Fibroblast of the aortic adventitia (primary cell): ENCODE measurements around the gene KLHL26. TPM values are rescaled to one million over a fixed set of nuclear protein-coding genes. Genes with fewer than 3 reads are reported as not detected.
A peak's percentile ranks its signal among the peaks of the same experiment; 100 is the strongest.

Source experiments
- DNase-seq: peaks from one replicate; pipeline ENCODE4 v3.0.0-alpha.2; 2010; ENCODE audit warnings: low read depth
- H3K4me3 ChIP-seq: 2 replicates; pipeline ENCODE4 v1.5.1; 2011; ENCODE audit warnings: low read depth, mild to moderate bottlenecking, control low read depth, low read length, moderate library complexity
- total RNA-seq: library from RNA; depleted of rRNA; stranded (reverse); fragments of >200 nt; gene quantifications from 2 replicates; pipeline ENCODE4 v1.2.3, GENCODE V29; 2012; ENCODE audit warnings: low replicate concordance
- TF ChIP-seq, protein P1 (sequence below): IDR thresholded peaks from 2 replicates; pipeline ENCODE4 v1.5.1; 2011; ENCODE audit warnings: mild to moderate bottlenecking, low read length, control low read depth, inconsistent platforms; ENCODE audit not compliant: insufficient read depth

KLHL26 gene
- total RNA-seq, 1 donor, result 3.9 TPM

DNA sequence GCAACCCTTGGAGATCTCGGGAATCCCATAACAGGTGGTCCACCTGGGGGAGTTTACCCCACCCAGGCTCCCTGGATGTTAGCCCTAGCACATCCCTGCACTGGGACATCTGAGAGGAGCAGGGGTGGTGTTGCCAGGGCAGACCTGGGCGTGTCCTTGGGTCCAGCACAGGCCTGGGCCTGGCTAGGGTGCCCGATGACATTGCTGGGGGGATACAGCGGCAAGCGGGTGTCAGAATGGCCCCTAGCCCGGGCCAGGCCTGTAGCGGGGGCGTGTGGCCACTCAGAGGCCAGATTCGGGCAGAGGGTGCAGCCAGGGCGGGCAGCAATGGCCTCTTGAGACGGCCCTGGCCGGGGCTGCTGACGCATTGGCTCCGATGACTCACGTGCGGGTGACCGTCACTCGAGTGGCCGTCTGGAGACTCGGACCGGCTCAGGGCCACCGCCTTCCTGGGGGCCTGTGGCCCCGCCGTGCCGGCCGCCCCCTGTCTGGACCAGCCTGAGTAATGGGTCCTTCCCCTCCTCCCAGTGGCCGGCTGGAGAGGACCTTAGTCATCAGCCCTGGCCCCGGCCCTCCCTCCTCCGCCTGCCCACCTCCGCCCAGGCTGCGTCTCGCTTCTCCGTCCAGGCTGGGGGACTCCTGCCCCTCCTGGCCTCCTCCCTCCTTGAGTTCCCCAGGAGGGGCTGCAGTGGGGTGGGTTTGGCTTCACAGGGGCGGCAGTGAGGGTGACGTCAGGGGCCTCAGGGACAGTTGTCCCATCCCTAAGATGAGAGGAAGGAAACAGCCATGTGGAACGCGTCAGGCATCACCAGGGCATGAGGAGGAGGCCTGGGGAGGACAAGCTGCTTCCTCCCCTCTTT is 23.5 kb downstream of the KLHL26 start:
- peak; percentile 45 for DNase-seq
- TF ChIP-seq, protein P1, sequence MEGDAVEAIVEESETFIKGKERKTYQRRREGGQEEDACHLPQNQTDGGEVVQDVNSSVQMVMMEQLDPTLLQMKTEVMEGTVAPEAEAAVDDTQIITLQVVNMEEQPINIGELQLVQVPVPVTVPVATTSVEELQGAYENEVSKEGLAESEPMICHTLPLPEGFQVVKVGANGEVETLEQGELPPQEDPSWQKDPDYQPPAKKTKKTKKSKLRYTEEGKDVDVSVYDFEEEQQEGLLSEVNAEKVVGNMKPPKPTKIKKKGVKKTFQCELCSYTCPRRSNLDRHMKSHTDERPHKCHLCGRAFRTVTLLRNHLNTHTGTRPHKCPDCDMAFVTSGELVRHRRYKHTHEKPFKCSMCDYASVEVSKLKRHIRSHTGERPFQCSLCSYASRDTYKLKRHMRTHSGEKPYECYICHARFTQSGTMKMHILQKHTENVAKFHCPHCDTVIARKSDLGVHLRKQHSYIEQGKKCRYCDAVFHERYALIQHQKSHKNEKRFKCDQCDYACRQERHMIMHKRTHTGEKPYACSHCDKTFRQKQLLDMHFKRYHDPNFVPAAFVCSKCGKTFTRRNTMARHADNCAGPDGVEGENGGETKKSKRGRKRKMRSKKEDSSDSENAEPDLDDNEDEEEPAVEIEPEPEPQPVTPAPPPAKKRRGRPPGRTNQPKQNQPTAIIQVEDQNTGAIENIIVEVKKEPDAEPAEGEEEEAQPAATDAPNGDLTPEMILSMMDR, result no peak

DNA sequence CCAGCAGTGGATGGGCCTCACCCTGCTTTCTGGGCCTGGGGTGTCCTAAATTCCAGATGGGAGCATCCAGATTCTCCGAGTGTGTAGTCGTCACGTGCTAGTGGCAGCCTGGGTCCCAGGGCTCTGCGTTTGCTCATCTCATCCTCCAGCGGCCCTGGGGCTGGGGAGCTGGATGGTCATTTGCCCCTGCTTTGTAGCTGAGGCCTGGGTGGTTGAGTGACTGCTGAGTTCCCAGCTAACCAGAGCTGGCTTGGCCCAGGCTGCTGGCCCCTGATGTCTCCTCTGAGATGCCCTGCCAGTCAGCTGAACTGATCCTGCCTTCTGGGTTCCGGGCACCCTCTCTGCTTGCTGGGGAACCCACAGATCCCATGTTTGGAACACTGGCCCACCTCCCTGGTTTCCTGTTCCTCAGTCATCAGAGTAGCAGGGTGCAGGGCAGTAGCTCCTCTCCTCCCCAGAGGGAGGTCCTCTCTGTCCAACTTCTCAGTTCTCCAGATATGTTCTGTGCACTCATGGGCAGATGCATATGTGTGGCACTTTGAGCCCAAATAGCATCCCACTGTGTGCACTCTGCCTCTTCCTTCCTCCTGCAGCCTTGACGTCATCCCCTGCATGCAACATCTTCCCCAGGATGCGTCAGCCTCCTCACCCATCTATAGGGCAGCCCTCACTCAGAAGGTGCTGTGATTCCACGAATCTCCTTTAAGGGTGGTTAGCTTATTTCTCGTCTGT is 24.3 kb downstream of the KLHL26 start:
- no peak for DNase-seq
- TF ChIP-seq, protein P1, result no peak

More for the DNA sequence above, 23.5 kb downstream of the KLHL26 start:
- H3K4me3 ChIP-seq, result no peak overlapping the region

DNA sequence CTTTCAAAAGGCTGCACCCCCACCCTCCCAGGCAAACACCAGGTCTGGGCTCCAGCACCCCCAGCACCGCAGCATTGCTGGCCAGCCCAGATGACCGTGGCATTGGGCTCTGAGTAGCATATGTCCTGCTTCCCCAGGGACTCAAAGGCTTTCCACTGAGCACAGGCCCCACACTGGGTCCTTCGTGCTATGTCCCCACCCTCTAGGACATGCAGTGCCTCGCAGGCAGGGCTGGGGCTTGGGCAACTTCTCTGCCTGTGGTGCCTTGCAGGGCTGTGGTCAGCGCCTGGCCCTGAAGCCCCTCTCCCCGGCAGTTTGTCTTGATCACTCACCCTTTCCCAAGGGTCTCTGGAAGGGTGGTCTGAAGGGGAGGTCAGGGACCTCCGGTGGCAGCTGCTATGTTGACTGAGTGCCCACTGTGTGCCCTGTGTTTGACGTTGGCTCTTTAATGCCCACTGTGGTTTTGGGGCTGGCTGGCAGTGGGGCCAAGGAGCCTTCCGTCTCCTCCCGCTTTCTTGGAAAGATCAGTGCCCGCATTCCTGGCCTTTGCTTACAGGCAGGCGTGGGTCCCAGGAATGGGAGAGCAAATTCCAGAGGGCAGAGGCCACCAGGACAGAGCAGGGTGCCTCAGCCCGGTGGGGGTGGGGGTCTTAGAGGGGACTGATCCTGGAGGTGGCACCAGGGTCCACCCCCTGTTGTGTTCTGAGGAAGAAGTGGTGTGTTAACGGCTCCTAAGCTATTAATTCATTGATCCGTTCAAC is 26.3 kb downstream of the KLHL26 start:
- no peak for DNase-seq
- TF ChIP-seq, protein P1, result no peak
- H3K4me3 ChIP-seq, result no peak overlapping the region

More for the DNA sequence above, 24.3 kb downstream of the KLHL26 start:
- no peak overlapping the region for H3K4me3 ChIP-seq

DNA sequence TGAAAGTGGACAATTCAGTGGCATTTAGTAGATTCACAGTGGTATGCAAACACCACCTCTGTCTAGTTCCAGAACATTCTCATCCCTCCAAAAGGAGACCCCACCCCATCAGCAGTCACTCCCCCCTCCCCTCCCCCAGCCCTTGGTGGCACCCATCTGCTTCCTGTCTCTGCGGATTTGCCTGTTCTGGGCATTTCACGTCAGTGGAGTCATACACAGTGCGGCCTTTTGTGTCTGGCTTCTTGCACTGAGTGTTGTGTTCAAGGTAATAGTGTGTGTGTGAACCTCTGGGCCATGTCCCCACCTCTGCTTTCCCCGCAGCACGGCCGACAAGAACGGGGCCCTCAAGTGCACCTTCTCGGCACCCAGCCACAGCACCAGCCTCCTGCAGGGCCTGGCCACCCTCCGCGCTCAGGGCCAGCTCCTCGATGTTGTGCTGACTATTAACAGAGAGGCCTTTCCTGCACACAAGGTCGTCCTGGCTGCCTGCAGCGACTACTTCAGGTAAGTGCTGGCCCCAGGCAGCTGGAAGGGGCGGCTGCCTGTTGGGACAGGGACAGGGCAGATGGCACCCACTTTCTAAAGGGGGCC is 27.2 kb downstream of the KLHL26 start:
- H3K4me3 ChIP-seq, result no peak overlapping the region
- no peak for DNase-seq
- TF ChIP-seq, protein P1, result no peak

DNA sequence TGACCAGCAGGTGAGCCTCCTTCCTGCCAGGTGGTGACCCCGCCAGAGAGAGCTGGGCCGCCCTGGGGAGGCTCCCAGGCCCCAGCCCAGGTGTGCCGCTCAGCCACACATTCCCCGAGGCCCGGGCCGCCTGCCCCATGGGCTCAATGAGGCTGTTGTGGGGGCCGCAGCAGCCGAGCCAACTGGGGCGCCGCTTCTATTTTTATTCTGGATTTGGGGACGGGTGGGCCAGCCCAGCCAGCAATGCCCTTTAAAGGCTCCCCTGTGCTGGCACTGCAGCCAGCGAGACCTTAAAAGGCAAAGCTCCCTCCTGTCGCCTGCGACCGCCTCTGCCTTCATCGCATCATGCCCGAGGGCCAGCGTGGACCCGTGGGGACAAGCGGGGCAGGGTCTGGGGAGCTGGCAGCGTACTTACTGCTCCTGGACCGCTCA is 29.0 kb downstream of the KLHL26 start:
- TF ChIP-seq, protein P1, result no peak

DNA sequence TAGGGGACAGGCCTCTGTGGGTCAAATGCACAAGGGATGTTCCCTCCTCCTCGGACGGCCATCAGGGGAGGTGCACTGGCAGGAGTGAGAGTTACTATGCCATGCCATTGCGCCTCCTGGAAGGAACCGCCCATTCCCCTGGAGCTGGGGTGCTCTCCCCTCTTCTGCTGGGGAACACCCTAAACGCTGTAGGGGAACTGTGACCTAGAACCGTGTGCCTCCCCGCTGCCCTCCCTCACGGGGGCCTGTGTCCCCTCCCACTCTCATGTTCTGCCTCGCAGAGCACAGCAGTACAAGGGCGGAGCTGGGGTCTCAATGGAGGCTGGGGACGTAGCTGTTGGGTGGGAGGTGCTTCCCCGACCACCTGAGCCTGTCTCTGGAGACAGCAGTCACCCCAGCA is 29.5 kb downstream of the KLHL26 start:
- TF ChIP-seq, protein P1, result no peak
- DNase-seq, result no peak
- H3K4me3 ChIP-seq, result no peak overlapping the region

More for the DNA sequence above, 29.0 kb downstream of the KLHL26 start:
- no peak for DNase-seq
- H3K4me3 ChIP-seq, result no peak overlapping the region
